OCI-LY3 (cell line): ENCODE measurements around the gene GM2A.
"Not testable (repeated sequence)": the region's sequence is repeated elsewhere in the genome, so short reads cannot be mapped to it uniquely, and the experiment has no call there.

ENCODE experiments used
- CTCF ChIP-seq: fragments of 200-600, 300-600 bp; sonication (generic); IDR thresholded peaks from 2 replicates; pipeline ENCODE4 v1.5.1; 2014; ENCODE audit warnings: antibody characterized with exemption, low read length, low read depth
- EZH2phosphoT487 ChIP-seq: fragments of 200-600 bp; shearing (Covaris generic); IDR thresholded peaks from 2 replicates; pipeline ENCODE4 v1.6.1; 2018; ENCODE audit warnings: antibody characterized with exemption, mixed run types, low read depth

GRCh38 chr5:151235239-151235571 is 17.8 kb upstream of the GM2A start:
- TF ChIP-seq CTCF, EZH2phosphoT487: not testable (repeated sequence)
